ENCODE results near the gene LETM1. TPM values are rescaled to one million over a fixed set of nuclear protein-coding genes. Genes with fewer than 3 reads are reported as not detected.

The LETM1 gene
- total RNA-seq, 1 experiment from 2014 or later, result 102 TPM

DNA sequence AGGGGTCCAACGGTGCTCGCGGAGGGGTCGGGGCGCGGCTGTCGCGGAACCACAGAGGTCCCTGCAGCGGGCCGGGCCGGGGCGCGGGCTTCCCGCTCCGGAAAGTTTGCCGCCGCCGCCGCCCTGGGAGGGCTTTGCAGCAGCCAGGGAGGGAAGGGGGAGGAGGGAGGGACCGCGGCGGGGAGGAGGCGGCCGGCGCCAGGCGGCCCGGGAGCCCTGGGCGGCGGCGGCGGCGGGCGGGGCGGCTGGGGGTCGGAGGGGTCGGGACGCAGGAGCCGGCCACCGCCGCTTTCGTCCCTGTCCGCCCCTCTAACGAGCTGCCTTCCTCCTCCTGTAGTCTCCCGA, 62.5 kb downstream of the LETM1 start:
- ChIA-PET CTCF (no interaction called here), POLR2A (ENCODE audit: low non-redundant PET) (no interaction called here)
- no peak for TF ChIP-seq EZH2 (IDR thresholded peaks at IDR 0.05; ENCODE audit: borderline replicate concordance, low read depth, low read length, poor library complexity, severe bottlenecking)
- TF ChIP-seq, protein P1, sequence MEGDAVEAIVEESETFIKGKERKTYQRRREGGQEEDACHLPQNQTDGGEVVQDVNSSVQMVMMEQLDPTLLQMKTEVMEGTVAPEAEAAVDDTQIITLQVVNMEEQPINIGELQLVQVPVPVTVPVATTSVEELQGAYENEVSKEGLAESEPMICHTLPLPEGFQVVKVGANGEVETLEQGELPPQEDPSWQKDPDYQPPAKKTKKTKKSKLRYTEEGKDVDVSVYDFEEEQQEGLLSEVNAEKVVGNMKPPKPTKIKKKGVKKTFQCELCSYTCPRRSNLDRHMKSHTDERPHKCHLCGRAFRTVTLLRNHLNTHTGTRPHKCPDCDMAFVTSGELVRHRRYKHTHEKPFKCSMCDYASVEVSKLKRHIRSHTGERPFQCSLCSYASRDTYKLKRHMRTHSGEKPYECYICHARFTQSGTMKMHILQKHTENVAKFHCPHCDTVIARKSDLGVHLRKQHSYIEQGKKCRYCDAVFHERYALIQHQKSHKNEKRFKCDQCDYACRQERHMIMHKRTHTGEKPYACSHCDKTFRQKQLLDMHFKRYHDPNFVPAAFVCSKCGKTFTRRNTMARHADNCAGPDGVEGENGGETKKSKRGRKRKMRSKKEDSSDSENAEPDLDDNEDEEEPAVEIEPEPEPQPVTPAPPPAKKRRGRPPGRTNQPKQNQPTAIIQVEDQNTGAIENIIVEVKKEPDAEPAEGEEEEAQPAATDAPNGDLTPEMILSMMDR (conservative IDR thresholded peaks at IDR 0.05; ENCODE audit: low read depth, low read length), result no peak
- peaks cover 4% of the 10 kb centered on the region for H3K4me1 ChIP-seq (ENCODE audit: insufficient read depth, low read length, poor library complexity, severe bottlenecking)
- no peaks in the 10 kb centered on the region for H3K9me3 ChIP-seq (ENCODE audit: low read depth, low read length, poor library complexity, severe bottlenecking)
- peaks cover 15% of the 10 kb centered on the region for H3K27me3 ChIP-seq (replicated peaks; ENCODE audit: insufficient read depth, low read depth, low read length, poor library complexity)
- H3K27ac ChIP-seq (ENCODE audit: low read depth, low read length, poor library complexity, severe bottlenecking), result no peak overlapping the region
- H3K36me3 ChIP-seq (ENCODE audit: insufficient read depth, low read length, poor library complexity, severe bottlenecking), result no peaks in the 10 kb centered on the region
- peak; percentile 65 for DNase-seq (ENCODE audit: low spot score)
- intact Hi-C loops (cut with micrococcal nuclease; ENCODE audit: unreplicated experiment), result no loop called here
- peak overlapping the region; percentile 55 for H3K4me3 ChIP-seq (ENCODE audit: low read depth, low read length, poor library complexity, severe bottlenecking)
- BruUV-seq (replicated peaks), result no TSS peak

DNA sequence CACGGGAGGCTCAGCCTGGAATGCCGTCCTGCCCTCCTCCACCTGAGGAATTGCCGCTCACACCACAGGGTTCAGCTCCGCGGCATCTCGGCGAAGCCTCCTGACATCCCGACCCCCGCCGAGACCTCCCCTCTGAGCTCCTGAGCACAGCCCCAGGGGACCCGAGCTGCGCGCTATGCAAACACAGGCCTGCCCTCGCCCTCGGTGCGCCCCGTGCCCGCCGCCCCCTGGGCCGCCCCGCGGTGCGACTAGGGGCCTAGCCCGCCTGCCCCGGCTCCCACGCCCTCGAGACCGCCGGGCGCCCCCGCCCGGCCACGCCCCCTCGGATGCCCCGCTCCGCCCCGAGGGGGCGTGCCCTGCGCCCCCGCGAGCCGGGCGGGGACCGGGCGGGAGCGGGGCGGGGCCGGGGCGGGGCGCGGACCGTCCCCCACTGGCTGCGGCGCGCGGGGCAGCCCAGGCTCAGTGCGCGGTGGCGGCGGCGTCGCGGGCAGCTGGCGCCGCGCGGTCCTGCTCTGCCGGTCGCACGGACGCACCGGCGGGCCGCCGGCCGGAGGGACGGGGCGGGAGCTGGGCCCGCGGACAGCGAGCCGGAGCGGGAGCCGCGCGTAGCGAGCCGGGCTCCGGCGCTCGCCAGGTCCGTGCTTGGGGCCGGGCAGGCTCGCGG, 63.0 kb downstream of the LETM1 start, which contains the start of gene FGFR3:
FGFR3 (plus strand) TSS at position 462 of the 664 bp plus-strand sequence. CDS start 642 bp downstream, outside the sequence.
- peak; percentile 73 for DNase-seq (ENCODE audit: low spot score)

DNA sequence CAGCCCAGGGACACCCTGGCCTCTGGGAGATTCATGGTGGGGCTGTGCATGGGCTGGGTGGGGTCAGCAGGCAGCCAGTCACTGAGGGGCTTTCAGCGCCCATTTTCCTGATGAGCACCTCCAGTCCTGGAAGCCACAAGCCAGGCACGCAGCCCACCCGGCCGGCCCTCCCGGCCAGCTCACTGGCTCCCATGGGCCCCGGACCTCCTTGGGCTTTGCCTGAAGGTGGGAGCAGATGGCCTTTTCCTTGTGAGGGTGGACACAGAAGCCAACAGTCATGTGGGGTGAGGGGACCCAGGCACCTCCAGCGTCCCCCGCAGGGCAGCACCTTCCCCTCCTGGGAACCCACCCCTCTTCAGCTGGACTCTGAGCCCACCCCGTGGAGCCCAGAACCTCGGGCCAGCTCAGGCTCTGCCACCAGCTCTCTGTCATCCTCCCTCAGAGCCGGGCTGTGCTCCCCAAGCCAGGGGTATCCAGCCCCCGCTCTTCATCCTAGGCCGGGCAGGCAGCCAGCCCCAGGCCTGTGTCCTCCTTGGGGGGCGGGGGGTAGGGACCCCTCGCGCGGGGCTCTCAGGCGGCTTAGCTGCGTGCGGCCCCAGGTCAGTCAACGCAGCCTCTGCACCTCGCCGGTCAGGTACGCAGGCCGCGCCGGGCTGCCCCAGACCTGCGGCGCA, 63.7 kb downstream of the LETM1 start:
- CTCF ChIA-PET, result interaction anchor here (0.6 kb wide), 1 partner anchor 44 kb away, joined by 3 read pairs; no protein-coding TSS in a partner anchor
- TF ChIP-seq, protein P1 (conservative IDR thresholded peaks at IDR 0.05; ENCODE audit: low read depth, low read length), result no peak
- TF ChIP-seq EZH2 (IDR thresholded peaks at IDR 0.05; ENCODE audit: borderline replicate concordance, low read depth, low read length, poor library complexity, severe bottlenecking), result no peak
- Histone ChIP-seq H3K27ac (ENCODE audit: low read depth, low read length, poor library complexity, severe bottlenecking) (no peak overlapping the region), H3K9me3 (ENCODE audit: low read depth, low read length, poor library complexity, severe bottlenecking) (no peaks in the 10 kb centered on the region), H3K36me3 (ENCODE audit: insufficient read depth, low read length, poor library complexity, severe bottlenecking) (no peaks in the 10 kb centered on the region), H3K4me1 (ENCODE audit: insufficient read depth, low read length, poor library complexity, severe bottlenecking) (peaks cover 4% of the 10 kb centered on the region), H3K27me3 (replicated peaks; ENCODE audit: insufficient read depth, low read depth, low read length, poor library complexity) (peaks cover 15% of the 10 kb centered on the region), H3K4me3 (ENCODE audit: low read depth, low read length, poor library complexity, severe bottlenecking) (no peak overlapping the region)
- POLR2A ChIA-PET (ENCODE audit: low non-redundant PET), result no interaction called here
- no peak for DNase-seq (ENCODE audit: low spot score)
- BruUV-seq (replicated peaks), result no TSS peak
- intact Hi-C loops (cut with micrococcal nuclease; ENCODE audit: unreplicated experiment), result no loop called here

More for the DNA sequence above, 63.0 kb downstream of the LETM1 start, which contains the start of gene FGFR3:
- ChIA-PET CTCF (interaction anchor here (0.6 kb wide), 1 partner anchor 45 kb away, joined by 3 read pairs; no protein-coding TSS in a partner anchor), POLR2A (ENCODE audit: low non-redundant PET) (no interaction called here)
- TF ChIP-seq EZH2 (IDR thresholded peaks at IDR 0.05; ENCODE audit: borderline replicate concordance, low read depth, low read length, poor library complexity, severe bottlenecking), result no peak
- TF ChIP-seq, protein P1 (conservative IDR thresholded peaks at IDR 0.05; ENCODE audit: low read depth, low read length), result no peak
- no peaks in the 10 kb centered on the region for H3K36me3 ChIP-seq (ENCODE audit: insufficient read depth, low read length, poor library complexity, severe bottlenecking)
- peaks cover 15% of the 10 kb centered on the region for H3K27me3 ChIP-seq (replicated peaks; ENCODE audit: insufficient read depth, low read depth, low read length, poor library complexity)
- H3K4me3 ChIP-seq (ENCODE audit: low read depth, low read length, poor library complexity, severe bottlenecking), result peak within 1 kb of the TSS; percentile 55
- intact Hi-C loops (cut with micrococcal nuclease; ENCODE audit: unreplicated experiment), result no loop called here
- no peak within 1 kb of the TSS for H3K27ac ChIP-seq (ENCODE audit: low read depth, low read length, poor library complexity, severe bottlenecking)
- no TSS peak for BruUV-seq (replicated peaks)
- H3K9me3 ChIP-seq (ENCODE audit: low read depth, low read length, poor library complexity, severe bottlenecking), result no peaks in the 10 kb centered on the region
- peaks cover 4% of the 10 kb centered on the region for H3K4me1 ChIP-seq (ENCODE audit: insufficient read depth, low read length, poor library complexity, severe bottlenecking)

Measured in A673 (cell line).